ENCODE results near the gene DLGAP5.

DNA sequence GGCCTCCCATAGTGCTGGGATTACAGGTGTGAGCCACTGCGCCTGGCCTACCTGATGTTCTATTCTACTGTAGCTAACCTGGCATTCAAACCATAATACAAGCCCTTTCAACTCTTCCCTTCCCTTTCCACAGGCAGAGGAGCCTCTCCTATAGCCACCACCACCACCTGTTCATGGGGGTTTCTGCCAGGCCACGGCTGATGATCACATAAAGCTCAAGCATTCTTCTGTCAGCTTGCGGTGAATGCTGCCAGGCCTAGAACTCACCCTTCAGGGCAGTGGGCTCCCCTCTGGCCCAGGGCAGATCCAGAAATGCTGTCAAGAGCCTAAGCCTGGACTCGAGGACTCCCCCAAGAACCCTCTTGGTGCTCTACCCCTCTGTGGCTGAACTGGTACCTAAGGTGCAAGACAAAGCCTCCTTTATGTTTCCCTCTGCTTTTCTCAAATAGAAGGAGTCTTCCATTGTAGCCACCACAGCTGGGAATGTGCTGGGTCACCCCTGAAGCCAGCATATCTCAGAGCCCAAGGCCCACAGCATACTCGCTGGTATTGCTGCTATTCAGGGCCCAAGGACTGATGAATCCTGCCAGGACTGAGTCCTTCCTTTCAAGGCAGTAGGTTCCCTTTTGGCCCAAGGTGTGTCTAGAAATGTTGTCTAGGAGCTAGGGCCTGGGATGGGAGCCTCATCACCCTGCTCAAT, 3.4 kb upstream of the DLGAP5 start:
- TF ChIP-seq CTCF (conservative IDR thresholded peaks at IDR 0.05 in 1 of 2, IDR thresholded peaks at IDR 0.05 in 1 of 2; ENCODE audit: extremely low read depth in 1 of 2, insufficient read depth in 1 of 2, low read depth in 1 of 2, low read length in 2 of 2) (no peak), EZH2 (IDR thresholded peaks at IDR 0.05; ENCODE audit: borderline replicate concordance, low read length) (no peak)
